ENCODE results near the gene CEBPE. TPM values are rescaled to one million over a fixed set of nuclear protein-coding genes. Genes with fewer than 3 reads are reported as not detected.

Gene CEBPE
- total RNA-seq, result not detected

DNA sequence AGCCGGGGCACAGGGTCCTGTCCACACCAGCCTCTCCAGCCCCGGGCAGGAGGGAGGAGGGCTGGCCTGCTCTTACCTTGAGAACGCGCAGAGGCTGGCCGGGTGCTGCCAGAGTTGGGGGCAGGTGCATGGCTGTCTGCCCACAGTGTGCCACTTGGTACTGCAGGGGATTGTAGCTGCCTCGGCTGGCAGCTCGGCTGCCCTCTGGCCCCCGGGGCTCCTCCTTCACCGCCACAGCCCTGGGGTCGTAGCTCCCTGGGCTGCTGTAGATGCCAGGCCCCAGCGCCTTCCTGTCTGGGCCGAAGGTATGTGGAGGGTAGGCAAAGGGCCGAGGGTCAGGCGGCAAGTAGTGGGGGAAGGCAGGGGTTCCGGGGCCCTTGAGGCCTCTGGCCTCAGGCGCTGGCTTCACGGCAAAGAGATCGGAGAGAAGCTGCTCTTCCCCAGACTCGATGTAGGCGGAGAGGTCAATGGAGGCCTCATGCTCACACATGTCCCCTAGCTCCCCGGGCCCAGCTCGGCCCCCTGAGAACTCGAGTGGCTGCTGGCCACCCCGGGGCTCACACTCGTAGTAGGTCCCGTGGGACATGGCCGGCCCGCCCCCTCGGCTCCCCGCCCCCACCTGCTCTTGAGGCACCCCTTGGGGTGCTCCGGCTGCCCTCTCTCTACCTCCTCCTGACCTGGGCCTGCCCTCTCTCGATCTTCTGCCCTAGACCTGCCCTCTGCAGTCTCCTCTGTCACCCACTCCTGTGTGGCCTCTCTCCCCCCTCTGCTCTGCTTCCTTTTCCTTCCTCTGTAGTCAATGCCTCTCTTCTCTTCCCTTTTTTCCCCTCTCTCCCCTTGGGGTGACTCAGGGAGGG, at the start of gene CEBPE:
Gene CEBPE (minus strand): TSS at position 750 of the 857 bp plus-strand sequence. CDS start 164 bp downstream, at position 586.
- Histone ChIP-seq H3K4me3 (replicated peaks in 1 of 3) (no peak within 1 kb of the TSS), H3K9me3 (no peaks in the 10 kb centered on the region), H3K36me3 (no peaks in the 10 kb centered on the region), H3K27ac (no peak within 1 kb of the TSS), H3K4me1 (peaks cover 4 to 26% of the 10 kb centered on the region in 2 donors), H3K27me3 (no peaks in the 10 kb centered on the region)
- intact Hi-C loops (cut with DNase I), result loop anchor here (10.0 kb wide), 1 partner anchor 266 kb away; no protein-coding TSS in a partner anchor
- WGBS, 2 donors, result 78 to 83% methylated on average over 22 to 24 of the region's 32 CpGs
- DNase-seq, result no peak
- no peak for TF ChIP-seq POLR2A (IDR thresholded peaks at IDR 0.05)
- TF ChIP-seq, protein P1, sequence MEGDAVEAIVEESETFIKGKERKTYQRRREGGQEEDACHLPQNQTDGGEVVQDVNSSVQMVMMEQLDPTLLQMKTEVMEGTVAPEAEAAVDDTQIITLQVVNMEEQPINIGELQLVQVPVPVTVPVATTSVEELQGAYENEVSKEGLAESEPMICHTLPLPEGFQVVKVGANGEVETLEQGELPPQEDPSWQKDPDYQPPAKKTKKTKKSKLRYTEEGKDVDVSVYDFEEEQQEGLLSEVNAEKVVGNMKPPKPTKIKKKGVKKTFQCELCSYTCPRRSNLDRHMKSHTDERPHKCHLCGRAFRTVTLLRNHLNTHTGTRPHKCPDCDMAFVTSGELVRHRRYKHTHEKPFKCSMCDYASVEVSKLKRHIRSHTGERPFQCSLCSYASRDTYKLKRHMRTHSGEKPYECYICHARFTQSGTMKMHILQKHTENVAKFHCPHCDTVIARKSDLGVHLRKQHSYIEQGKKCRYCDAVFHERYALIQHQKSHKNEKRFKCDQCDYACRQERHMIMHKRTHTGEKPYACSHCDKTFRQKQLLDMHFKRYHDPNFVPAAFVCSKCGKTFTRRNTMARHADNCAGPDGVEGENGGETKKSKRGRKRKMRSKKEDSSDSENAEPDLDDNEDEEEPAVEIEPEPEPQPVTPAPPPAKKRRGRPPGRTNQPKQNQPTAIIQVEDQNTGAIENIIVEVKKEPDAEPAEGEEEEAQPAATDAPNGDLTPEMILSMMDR (IDR thresholded peaks at IDR 0.05), result no peak

DNA sequence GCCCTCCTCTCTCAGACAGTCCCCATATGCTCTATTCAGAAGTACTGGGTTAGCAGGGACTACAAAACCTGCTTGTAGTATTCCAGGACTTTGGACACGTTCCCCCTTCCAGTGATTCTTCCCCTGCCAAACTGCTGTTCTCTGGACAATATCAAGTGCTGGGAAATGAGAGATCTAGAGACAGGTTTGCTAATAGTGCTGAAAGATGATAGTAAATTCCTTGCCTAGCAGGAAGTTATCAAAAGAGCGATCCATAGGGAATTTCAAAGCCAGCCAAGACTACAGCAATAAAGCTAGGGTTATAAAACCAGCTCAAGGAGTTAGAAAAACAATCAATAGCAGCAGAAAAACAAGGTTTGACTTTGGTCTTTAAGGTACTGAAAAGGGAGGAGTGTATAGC, 49.2 kb upstream of the CEBPE start:
- Histone ChIP-seq H3K36me3 (no peaks in the 10 kb centered on the region), H3K4me3 (replicated peaks in 1 of 3) (no peak overlapping the region), H3K27me3 (no peaks in the 10 kb centered on the region), H3K4me1 (peaks cover 33 to 39% of the 10 kb centered on the region in 2 donors), H3K9me3 (no peaks in the 10 kb centered on the region), H3K27ac (peak overlapping the region; percentile 2 to 87 (median 77))
- no peak for DNase-seq
- intact Hi-C loops (cut with DNase I), result no loop called here
- WGBS, 2 donors, result 52 to 67% methylated on average over 2 of the region's 2 CpGs
- no peak for TF ChIP-seq POLR2A (IDR thresholded peaks at IDR 0.05)
- TF ChIP-seq, protein P1 (IDR thresholded peaks at IDR 0.05), result no peak

GRCh38 chr14:23167116-23167847, 48.2 kb upstream of the CEBPE start:
- intact Hi-C loops (cut with DNase I), result no loop called here

GRCh38 chr14:23164949-23165348, 45.9 kb upstream of the CEBPE start:
- no peak for DNase-seq
- WGBS, 2 donors, result 95 to 98% methylated on average over 5 of the region's 5 CpGs
- intact Hi-C loops (cut with DNase I), result no loop called here
- no peaks in the 10 kb centered on the region for H3K27me3 ChIP-seq
- TF ChIP-seq, protein P1 (IDR thresholded peaks at IDR 0.05), result no peak
- no peak for TF ChIP-seq POLR2A (IDR thresholded peaks at IDR 0.05)
- H3K36me3 ChIP-seq, result no peaks in the 10 kb centered on the region
- H3K27ac ChIP-seq, result no peak overlapping the region
- H3K4me3 ChIP-seq (replicated peaks in 1 of 3), result no peak overlapping the region
- peaks cover 37 to 46% of the 10 kb centered on the region in 2 donors for H3K4me1 ChIP-seq
- no peaks in the 10 kb centered on the region for H3K9me3 ChIP-seq

More at GRCh38 chr14:23167116-23167847, 48.2 kb upstream of the CEBPE start:
- 42 to 43% methylated on average over 9 of the region's 9 CpGs for WGBS, 2 donors
- Histone ChIP-seq H3K9me3 (no peaks in the 10 kb centered on the region), H3K27me3 (no peaks in the 10 kb centered on the region), H3K27ac (peak overlapping the region; percentile 2 to 87 (median 77)), H3K4me1 (peaks cover 33 to 39% of the 10 kb centered on the region in 2 donors), H3K36me3 (no peaks in the 10 kb centered on the region), H3K4me3 (replicated peaks in 1 of 3) (no peak overlapping the region)
- DNase-seq, result peak; percentile 43
- TF ChIP-seq POLR2A (IDR thresholded peaks at IDR 0.05), result no peak
- TF ChIP-seq, protein P1 (IDR thresholded peaks at IDR 0.05), result no peak
